HCT116 (cell line): ENCODE results near the gene TRAF3IP1. TPM values are rescaled to one million over a fixed set of nuclear protein-coding genes. Genes with fewer than 3 reads are reported as not detected.

Experiments
- ATAC-seq: fragments of 200-7000 bp; cut with Tn5 transposase; 2 replicates; pipeline ENCODE4 v1.9.1; 2020; ENCODE audit warnings: mild to moderate bottlenecking, moderate library complexity
- BruUV-seq: library from RNA; stranded (reverse); fragments of 400-500 nt; replicated peaks from 2 replicates; lab custom pipeline; 2021; lab: Mats Ljungman, UMichigan
- CTCF ChIA-PET: fragments of 300-600 bp; sonication (Branson Sonifier 250); formaldehyde crosslinking; loops from one replicate; lab custom pipeline; 2021; ENCODE audit warnings: antibody characterized with exemption; lab: Charles Lee
- POLR2A ChIA-PET: fragments of 300-600, 350-600 bp; sonication (Branson Sonifier 250); formaldehyde crosslinking; loops from one replicate; lab custom pipeline; 2021; ENCODE audit warnings: antibody characterized with exemption; lab: Charles Lee
- RAD21 ChIA-PET, 2 experiments: fragments of 300-600 bp; sonication (Branson Sonifier 250); formaldehyde crosslinking; loops; one replicate each; lab custom pipeline; 2023; ENCODE audit warnings: low total read pairs in 2 of 2; ENCODE audit not compliant: uncharacterized antibody in 2 of 2, unreplicated experiment in 2 of 2, low non-redundant PET in 1 of 2; lab: Charles Lee
- DNase-seq: peaks from one replicate; pipeline ENCODE4 v3.0.0-alpha.2; 2010; ENCODE audit warnings: low read depth, low spot score
- H2AFZ ChIP-seq: fragments of 200-600 bp; shearing (Covaris generic), sonication (generic); 2 replicates; pipeline ENCODE4 v1.6.1; 2017; ENCODE audit warnings: low read depth, mixed run types, mixed read lengths, antibody characterized with exemption, low read length; ENCODE audit not compliant: poor library complexity, severe bottlenecking
- H3K27ac ChIP-seq: 2 replicates; pipeline ENCODE4 v1.5.1; 2012; ENCODE audit warnings: low read depth, low read length
- H3K27me3 ChIP-seq: fragments of 200-600 bp; sonication (generic); 2 replicates; pipeline ENCODE4 v1.6.1; 2016; ENCODE audit warnings: mixed run types, low read length, mixed read lengths; ENCODE audit not compliant: insufficient read depth
- H3K36me3 ChIP-seq, 2 experiments: fragments of 200-500 bp in 1 of 2; fragments of 200-600 bp in 1 of 2; sonication (Bioruptor generic) in 1 of 2; sonication (generic) in 1 of 2; 2 replicates each; pipeline versions ENCODE4 v1.5.1 to v1.6.1; 2014 to 2016; ENCODE audit warnings: low read length in 2 of 2, inconsistent platforms in 1 of 2, mixed read lengths in 1 of 2, mixed run types in 1 of 2; ENCODE audit not compliant: insufficient read depth in 2 of 2, control insufficient read depth in 1 of 2
- H3K4me1 ChIP-seq, 2 experiments: fragments of 200-600 bp in 1 of 2; sonication (generic) in 1 of 2; 2 replicates each; pipeline versions ENCODE4 v1.5.1 to v1.6.1; 2012 to 2017; ENCODE audit warnings: low read length in 2 of 2, inconsistent platforms in 1 of 2, mild to moderate bottlenecking in 1 of 2, mixed read lengths in 1 of 2, mixed run types in 1 of 2, moderate library complexity in 1 of 2; ENCODE audit not compliant: insufficient read depth in 2 of 2, control insufficient read depth in 1 of 2
- H3K4me2 ChIP-seq: fragments of 200-600 bp; sonication (generic); 2 replicates; pipeline ENCODE4 v1.6.1; 2017; ENCODE audit warnings: mixed run types, low read length, mixed read lengths
- H3K4me3 ChIP-seq, 2 experiments: fragments of 200-600 bp in 1 of 2; sonication (generic) in 1 of 2; replicated peaks in 1 of 2; 2 replicates each; pipeline ENCODE4 v1.5.1; 2011 to 2016; ENCODE audit warnings: low read length in 2 of 2, control low read depth in 1 of 2, low read depth in 1 of 2, mild to moderate bottlenecking in 1 of 2, mixed read lengths in 1 of 2, mixed run types in 1 of 2
- H3K79me2 ChIP-seq: fragments of 200-600 bp; sonication (generic); 2 replicates; pipeline ENCODE4 v1.6.1; 2017; ENCODE audit warnings: mild to moderate bottlenecking, mixed run types, low read length, moderate library complexity, mixed read lengths; ENCODE audit not compliant: insufficient read depth
- H3K9ac ChIP-seq: fragments of 200-600 bp; sonication (generic); 2 replicates; pipeline ENCODE4 v1.6.1; 2016; ENCODE audit warnings: low read length, mixed read lengths
- H3K9me2 ChIP-seq: fragments of 200-600 bp; sonication (generic), shearing (Covaris generic); 2 replicates; pipeline ENCODE4 v1.6.1; 2017; ENCODE audit warnings: mixed run types, mild to moderate bottlenecking, moderate library complexity; ENCODE audit not compliant: insufficient read depth
- H3K9me3 ChIP-seq, 2 experiments: fragments of 200-500 bp in 1 of 2; fragments of 200-600 bp in 1 of 2; sonication (Bioruptor generic) in 1 of 2; sonication (generic) in 1 of 2; 2 replicates each; pipeline ENCODE4 v1.6.1; 2014 to 2017; ENCODE audit warnings: low read length in 2 of 2, mixed read lengths in 2 of 2, inconsistent platforms in 1 of 2, low read depth in 1 of 2, mild to moderate bottlenecking in 1 of 2, mixed run types in 1 of 2, moderate library complexity in 1 of 2; ENCODE audit not compliant: control insufficient read depth in 1 of 2, insufficient read depth in 1 of 2
- H4K20me1 ChIP-seq: fragments of 200-600 bp; sonication (generic), shearing (Covaris generic); 2 replicates; pipeline ENCODE4 v1.6.1; 2017; ENCODE audit warnings: mixed run types, mild to moderate bottlenecking, moderate library complexity; ENCODE audit not compliant: insufficient read depth
- ATF3 ChIP-seq: IDR thresholded peaks from 2 replicates; pipeline ENCODE4 v1.6.1; 2012
- CBX3 ChIP-seq: IDR thresholded peaks from 2 replicates; pipeline ENCODE4 v1.6.1; 2012; ENCODE audit warnings: low read depth
- EGR1 ChIP-seq: IDR thresholded peaks from 2 replicates; pipeline ENCODE4 v1.6.1; 2012; ENCODE audit warnings: low read depth
- ELF1 ChIP-seq: IDR thresholded peaks from 2 replicates; pipeline ENCODE4 v1.6.1; 2012; ENCODE audit warnings: low read depth, borderline replicate concordance
- FOSL1 ChIP-seq: IDR thresholded peaks from 2 replicates; pipeline ENCODE4 v1.6.1; 2012; ENCODE audit warnings: low read depth
- POLR2AphosphoS5 ChIP-seq: IDR thresholded peaks from 2 replicates; pipeline ENCODE4 v1.6.1; 2011; ENCODE audit warnings: mild to moderate bottlenecking, low read depth, low read length, moderate library complexity
- RAD21 ChIP-seq: IDR thresholded peaks from 2 replicates; pipeline ENCODE4 v1.6.1; 2012; ENCODE audit warnings: low read depth, mild to moderate bottlenecking
- REST ChIP-seq: IDR thresholded peaks from 2 replicates; pipeline ENCODE4 v1.6.1; 2012; ENCODE audit warnings: low read depth
- SIN3A ChIP-seq: IDR thresholded peaks from 2 replicates; pipeline ENCODE4 v1.6.1; 2012; ENCODE audit warnings: low read depth
- SRF ChIP-seq: IDR thresholded peaks from 2 replicates; pipeline ENCODE4 v1.6.1; 2012; ENCODE audit warnings: low read depth
- TCF7L2 ChIP-seq: IDR thresholded peaks from 2 replicates; pipeline ENCODE4 v1.7.0; 2011; ENCODE audit warnings: borderline replicate concordance, inconsistent platforms; ENCODE audit not compliant: insufficient read depth, insufficient read length; ENCODE audit errors: extremely low read depth
- YY1 ChIP-seq: IDR thresholded peaks from 2 replicates; pipeline ENCODE4 v1.6.1; 2011; ENCODE audit warnings: low read length, low read depth, moderate library complexity, mild to moderate bottlenecking; ENCODE audit not compliant: insufficient replicate concordance; ENCODE audit errors: extremely low read depth
- ZFX ChIP-seq: fragments of 450-650 bp; IDR thresholded peaks from 2 replicates; pipeline ENCODE4 v1.6.1; 2017
- ZNF274 ChIP-seq: fragments of 200-500 bp; sonication (Bioruptor generic); IDR thresholded peaks from 2 replicates; pipeline ENCODE4 v1.6.1; 2014; ENCODE audit warnings: mild to moderate bottlenecking, low read depth, low read length, inconsistent platforms
- intact Hi-C: fragments of 100-400 bp; cut with micrococcal nuclease; formaldehyde crosslinking; loops from 2 replicates; pipeline ENCODE4 v1.10.0; 2022
- total RNA-seq: library from RNA; stranded (reverse); gene quantifications from one replicate; pipeline ENCODE4 v1.2.1, GENCODE V29; 2021; ENCODE audit not compliant: unreplicated experiment
- TF ChIP-seq, protein P1 (sequence below): IDR thresholded peaks from 2 replicates; pipeline ENCODE4 v1.6.1; 2011; ENCODE audit warnings: mild to moderate bottlenecking, low read length, moderate library complexity; ENCODE audit not compliant: insufficient replicate concordance; ENCODE audit errors: extremely low read depth
- TF ChIP-seq, protein P2 (sequence below): IDR thresholded peaks from 2 replicates; pipeline ENCODE4 v1.6.1; 2012

TRAF3IP1 gene
- total RNA-seq, 1 experiment from 2014 or later = 19.4 TPM

DNA sequence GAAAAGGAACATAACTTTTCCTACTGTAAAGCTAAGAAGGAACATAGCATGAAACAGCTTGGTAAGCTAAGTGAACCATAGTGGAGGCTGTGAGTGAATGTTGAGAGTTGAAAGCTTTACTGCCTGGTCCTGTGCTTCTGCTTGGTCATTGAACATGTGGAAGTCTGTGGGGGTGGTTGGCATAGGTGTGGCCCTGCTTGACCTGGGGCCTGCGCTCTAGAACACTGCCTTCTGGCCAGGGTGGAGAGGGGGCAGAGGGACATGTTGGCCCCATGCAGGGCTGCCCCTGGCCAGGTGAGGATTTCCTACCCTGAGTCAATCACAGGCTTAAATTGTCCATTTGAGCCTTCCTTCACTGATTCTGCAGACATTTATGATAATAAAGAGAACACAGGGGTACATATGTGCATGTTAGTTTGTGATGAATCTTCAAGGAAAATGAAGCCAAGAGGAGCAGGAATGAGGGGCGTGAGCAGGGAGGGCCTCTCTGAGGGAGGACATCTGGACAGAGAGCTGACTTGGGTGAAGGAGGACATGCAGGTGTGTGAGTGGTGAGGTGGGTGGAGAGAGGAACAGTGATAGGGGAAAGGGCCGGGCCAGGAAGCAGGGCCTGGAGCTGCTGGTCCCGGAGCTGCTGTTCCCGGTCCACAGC, 16.6 kb downstream of the TRAF3IP1 start:
- no peak overlapping the region for H3K27ac ChIP-seq
- ChIA-PET CTCF (no interaction called here), POLR2A (no interaction called here), RAD21 (no interaction called here)
- no peaks in the 10 kb centered on the region for H3K9me3 ChIP-seq
- no peak for TF ChIP-seq RAD21
- TF ChIP-seq POLR2AphosphoS5 = no peak
- TF ChIP-seq TCF7L2 = no peak
- TF ChIP-seq, protein P1, sequence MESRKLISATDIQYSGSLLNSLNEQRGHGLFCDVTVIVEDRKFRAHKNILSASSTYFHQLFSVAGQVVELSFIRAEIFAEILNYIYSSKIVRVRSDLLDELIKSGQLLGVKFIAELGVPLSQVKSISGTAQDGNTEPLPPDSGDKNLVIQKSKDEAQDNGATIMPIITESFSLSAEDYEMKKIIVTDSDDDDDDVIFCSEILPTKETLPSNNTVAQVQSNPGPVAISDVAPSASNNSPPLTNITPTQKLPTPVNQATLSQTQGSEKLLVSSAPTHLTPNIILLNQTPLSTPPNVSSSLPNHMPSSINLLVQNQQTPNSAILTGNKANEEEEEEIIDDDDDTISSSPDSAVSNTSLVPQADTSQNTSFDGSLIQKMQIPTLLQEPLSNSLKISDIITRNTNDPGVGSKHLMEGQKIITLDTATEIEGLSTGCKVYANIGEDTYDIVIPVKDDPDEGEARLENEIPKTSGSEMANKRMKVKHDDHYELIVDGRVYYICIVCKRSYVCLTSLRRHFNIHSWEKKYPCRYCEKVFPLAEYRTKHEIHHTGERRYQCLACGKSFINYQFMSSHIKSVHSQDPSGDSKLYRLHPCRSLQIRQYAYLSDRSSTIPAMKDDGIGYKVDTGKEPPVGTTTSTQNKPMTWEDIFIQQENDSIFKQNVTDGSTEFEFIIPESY = no peak
- no peak for TF ChIP-seq YY1
- no peak for TF ChIP-seq SRF
- TF ChIP-seq, protein P2, sequence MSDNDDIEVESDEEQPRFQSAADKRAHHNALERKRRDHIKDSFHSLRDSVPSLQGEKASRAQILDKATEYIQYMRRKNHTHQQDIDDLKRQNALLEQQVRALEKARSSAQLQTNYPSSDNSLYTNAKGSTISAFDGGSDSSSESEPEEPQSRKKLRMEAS = no peak
- no peak for TF ChIP-seq ATF3
- TF ChIP-seq ZNF274 = no peak
- TF ChIP-seq SIN3A = no peak
- TF ChIP-seq ELF1 = no peak
- no peak for TF ChIP-seq ZFX
- no peak for TF ChIP-seq EGR1
- no peak for TF ChIP-seq FOSL1
- no peak for TF ChIP-seq REST
- TF ChIP-seq CBX3 = no peak
- ATAC-seq (no peak), DNase-seq (no peak)
- H4K20me1 ChIP-seq = no peaks in the 10 kb centered on the region
- no peaks in the 10 kb centered on the region for H3K27me3 ChIP-seq
- H3K9me2 ChIP-seq = no peaks in the 10 kb centered on the region
- H3K4me1 ChIP-seq = no peaks in the 10 kb centered on the region
- intact Hi-C loops = loop anchor here (10.0 kb wide), 1 partner anchor 82 kb away; no protein-coding TSS in a partner anchor
- peaks cover 0 to 4% of the 10 kb centered on the region in 2 experiments; a peak in 1 of 4 replicates for H3K36me3 ChIP-seq
- BruUV-seq = no TSS peak
- H3K79me2 ChIP-seq = peaks cover 4% of the 10 kb centered on the region; the same call in 1 of the 2 replicates
- no peak overlapping the region for H3K4me2 ChIP-seq
- no peak overlapping the region for H2AFZ ChIP-seq
- no peak overlapping the region for H3K9ac ChIP-seq
- no peak overlapping the region for H3K4me3 ChIP-seq
